Mucosa of stomach (tissue), 1 donor: Measurements from ENCODE around the gene FAM72C.
"Not testable (repeated sequence)": the region's sequence is repeated elsewhere in the genome, so short reads cannot be mapped to it uniquely, and the experiment has no call there.

ENCODE experiments used
- H3K27me3 ChIP-seq: one replicate; pipeline ENCODE4 v1.7.0; 2013; ENCODE audit warnings: mild to moderate bottlenecking, low read length; ENCODE audit not compliant: control insufficient read depth, insufficient read depth
- H3K36me3 ChIP-seq: one replicate; pipeline ENCODE4 v1.7.0; 2013; ENCODE audit warnings: low read length; ENCODE audit not compliant: control insufficient read depth, insufficient read depth
- H3K4me1 ChIP-seq: one replicate; pipeline ENCODE4 v1.7.0; 2013; ENCODE audit warnings: mild to moderate bottlenecking, low read length; ENCODE audit not compliant: control insufficient read depth, insufficient read depth
- H3K4me3 ChIP-seq: one replicate; pipeline ENCODE4 v1.7.0; 2013; ENCODE audit warnings: low read length
- H3K9ac ChIP-seq: one replicate; pipeline ENCODE4 v1.7.0; 2013; ENCODE audit warnings: mild to moderate bottlenecking, low read length, moderate library complexity
- H3K9me3 ChIP-seq: one replicate; pipeline ENCODE4 v1.7.0; 2013; ENCODE audit warnings: mild to moderate bottlenecking, low read length, moderate library complexity; ENCODE audit not compliant: control insufficient read depth
- donor health status: Pancreatic carcinoma.

The FAM72C gene

GRCh38 chr1:144001077-144001476, 29.3 kb upstream of the FAM72C start:
- H3K4me1 ChIP-seq, H3K9me3 ChIP-seq, H3K36me3 ChIP-seq, H3K4me3 ChIP-seq, H3K9ac ChIP-seq, H3K27me3 ChIP-seq: not testable (repeated sequence)

- H3K27me3 ChIP-seq, H3K4me3 ChIP-seq, H3K9ac ChIP-seq, H3K9me3 ChIP-seq, H3K4me1 ChIP-seq, H3K36me3 ChIP-seq: not testable (repeated sequence)
Measured at GRCh38 chr1:143996020-143996419, 24.2 kb upstream of the FAM72C start.

GRCh38 chr1:143993301-143993907, 21.6 kb upstream of the FAM72C start:
- H3K9me3 ChIP-seq, H3K36me3 ChIP-seq, H3K4me3 ChIP-seq, H3K4me1 ChIP-seq, H3K27me3 ChIP-seq, H3K9ac ChIP-seq: not testable (repeated sequence)

- not testable (repeated sequence) for H3K4me3 ChIP-seq, H3K9ac ChIP-seq, H3K4me1 ChIP-seq, H3K36me3 ChIP-seq, H3K9me3 ChIP-seq, H3K27me3 ChIP-seq
Measured at GRCh38 chr1:143990699-143991098, 18.9 kb upstream of the FAM72C start.

- not testable (repeated sequence) for H3K4me1 ChIP-seq, H3K36me3 ChIP-seq, H3K4me3 ChIP-seq, H3K27me3 ChIP-seq, H3K9me3 ChIP-seq, H3K9ac ChIP-seq
Measured at GRCh38 chr1:143989719-143990118, 17.9 kb upstream of the FAM72C start.

GRCh38 chr1:143989427-143989712, 17.6 kb upstream of the FAM72C start:
- not testable (repeated sequence) for H3K36me3 ChIP-seq, H3K9me3 ChIP-seq, H3K4me1 ChIP-seq, H3K4me3 ChIP-seq, H3K27me3 ChIP-seq, H3K9ac ChIP-seq

- H3K36me3 ChIP-seq, H3K9ac ChIP-seq, H3K4me3 ChIP-seq, H3K9me3 ChIP-seq, H3K27me3 ChIP-seq, H3K4me1 ChIP-seq: not testable (repeated sequence)
Measured at GRCh38 chr1:143988602-143989426, 17.0 kb upstream of the FAM72C start.

- not testable (repeated sequence) for H3K4me1 ChIP-seq, H3K9ac ChIP-seq, H3K27me3 ChIP-seq, H3K36me3 ChIP-seq, H3K4me3 ChIP-seq, H3K9me3 ChIP-seq
Measured at GRCh38 chr1:143987868-143988267, 16.1 kb upstream of the FAM72C start.

- not testable (repeated sequence) for H3K4me1 ChIP-seq, H3K9ac ChIP-seq, H3K9me3 ChIP-seq, H3K4me3 ChIP-seq, H3K36me3 ChIP-seq, H3K27me3 ChIP-seq
Measured at GRCh38 chr1:143984721-143985473, 13.1 kb upstream of the FAM72C start.

GRCh38 chr1:143974416-143974815, 2.6 kb upstream of the FAM72C start:
- not testable (repeated sequence) for H3K27me3 ChIP-seq, H3K9me3 ChIP-seq, H3K4me1 ChIP-seq, H3K9ac ChIP-seq, H3K36me3 ChIP-seq, H3K4me3 ChIP-seq

- not testable (repeated sequence) for H3K9me3 ChIP-seq, H3K4me3 ChIP-seq, H3K9ac ChIP-seq, H3K27me3 ChIP-seq, H3K4me1 ChIP-seq, H3K36me3 ChIP-seq
Measured at GRCh38 chr1:143973876-143974414, 2.2 kb upstream of the FAM72C start.

GRCh38 chr1:143972753-143973326, 1.1 kb upstream of the FAM72C start:
- not testable (repeated sequence) for H3K27me3 ChIP-seq, H3K9me3 ChIP-seq, H3K4me3 ChIP-seq, H3K9ac ChIP-seq, H3K36me3 ChIP-seq, H3K4me1 ChIP-seq
